NOMO-1 treated with dmso at 0.1 percent for 144 hours (cell line): Measurements from ENCODE around the gene KRT15.
A peak's percentile ranks its signal among the peaks of the same experiment; 100 is the strongest.

Experiments used
- DNase-seq: peaks from one replicate; lab custom pipeline; 2025; ENCODE audit not compliant: unreplicated experiment; lab: John Stamatoyannopoulos, UW

Gene KRT15

DNA sequence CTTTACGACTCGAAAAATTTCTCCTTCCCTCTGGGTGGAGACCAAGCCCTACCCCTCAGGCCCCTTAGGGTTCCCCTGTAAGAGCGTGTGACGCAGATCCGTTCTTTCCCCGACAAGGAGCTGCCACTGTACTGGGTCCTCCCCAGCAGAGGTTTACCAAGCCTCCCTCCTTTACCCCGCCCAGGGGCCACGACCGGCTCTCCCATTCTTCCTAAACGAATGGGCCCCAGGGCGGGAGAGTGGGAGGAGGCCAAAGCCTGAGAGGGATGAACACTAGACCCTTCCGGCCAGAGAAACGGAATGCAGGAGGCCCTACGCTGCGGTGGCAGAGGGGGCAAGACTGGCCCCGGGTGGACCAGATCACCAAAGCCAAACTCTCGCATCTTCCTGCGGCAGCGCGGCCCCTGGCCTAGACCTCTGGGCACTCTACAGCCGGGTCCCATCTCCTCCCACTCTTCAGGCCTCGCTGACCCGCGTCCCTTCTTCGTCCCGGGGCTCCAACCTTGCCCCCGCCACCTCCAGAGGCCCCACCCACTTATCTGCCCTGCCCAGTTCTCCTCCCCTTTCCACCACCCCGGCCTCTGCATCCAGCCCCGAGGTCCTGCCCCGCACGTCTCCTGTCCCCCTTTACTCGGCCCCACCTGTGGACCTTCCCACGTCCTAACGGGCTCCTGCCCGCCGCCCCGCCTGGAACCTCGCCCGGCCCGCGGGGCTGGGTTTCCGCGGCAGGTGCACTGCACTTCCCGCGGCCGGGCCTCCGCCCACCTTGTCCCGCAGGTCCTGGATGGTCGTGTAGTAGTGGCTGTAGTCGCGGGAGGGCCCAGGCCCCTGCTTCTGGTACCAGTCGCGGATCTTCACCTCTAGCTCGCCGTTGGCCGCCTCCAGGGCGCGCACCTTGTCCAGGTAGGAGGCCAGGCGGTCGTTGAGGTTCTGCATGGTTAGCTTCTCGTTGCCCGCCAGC lies 8.7 kb upstream of the KRT15 start:
- no peak for DNase-seq

DNA sequence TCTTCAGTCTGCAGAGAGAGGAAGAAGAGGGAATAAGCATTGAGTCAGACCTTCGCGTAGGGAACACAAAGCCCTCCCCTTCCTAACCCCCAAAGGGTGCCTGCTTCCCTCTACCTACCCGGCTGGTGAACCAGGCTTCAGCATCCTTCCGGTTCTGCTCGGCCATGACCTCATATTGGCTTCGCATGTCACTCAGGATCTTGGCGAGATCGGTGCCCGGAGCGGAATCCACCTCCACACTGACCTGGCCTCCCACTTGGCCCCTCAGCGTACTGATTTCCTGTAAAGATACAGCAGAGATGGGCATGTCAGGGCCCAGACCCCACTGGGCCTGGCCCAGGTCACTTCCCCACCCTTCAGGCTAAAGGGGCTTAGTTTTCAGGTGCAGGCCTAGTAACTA lies 5.6 kb upstream of the KRT15 start:
- no peak for DNase-seq

DNA sequence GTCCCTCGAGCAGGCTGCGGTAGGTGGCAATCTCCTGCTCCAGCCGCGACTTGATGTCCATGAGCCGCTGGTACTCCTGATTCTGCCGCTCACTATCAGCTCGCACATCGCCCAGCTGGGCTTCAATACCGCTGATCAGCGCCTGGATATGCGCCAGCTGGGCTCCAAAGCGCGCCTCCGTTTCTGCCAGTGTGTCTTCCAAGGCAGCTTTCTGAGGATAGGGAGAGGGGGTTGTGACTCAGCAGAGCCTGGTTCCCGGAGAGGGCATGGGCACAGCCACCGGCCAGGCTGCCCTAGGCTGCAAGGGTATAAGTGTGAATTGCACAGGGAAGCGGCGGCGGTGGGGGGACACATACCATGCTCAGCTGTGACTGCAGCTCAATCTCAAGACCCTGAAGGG lies 5.1 kb upstream of the KRT15 start:
- no peak for DNase-seq

DNA sequence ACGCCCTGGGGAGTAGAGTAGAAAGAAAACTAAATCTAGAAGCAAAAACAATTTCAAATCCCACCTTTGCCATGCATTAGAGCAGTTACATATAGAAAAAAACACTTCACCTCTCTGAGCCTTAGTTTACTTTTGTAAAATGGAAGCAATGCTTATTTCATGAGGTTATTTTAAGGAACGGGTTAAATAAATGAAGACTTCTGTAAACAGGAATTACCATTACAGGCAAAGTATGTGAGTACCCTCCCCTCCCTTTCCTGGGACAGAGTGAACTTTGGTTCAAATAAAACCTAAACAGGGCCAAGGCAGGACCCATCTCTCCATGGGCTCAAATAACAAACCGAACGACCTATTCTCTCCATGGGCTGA lies 4.5 kb upstream of the KRT15 start:
- no peak for DNase-seq

DNA sequence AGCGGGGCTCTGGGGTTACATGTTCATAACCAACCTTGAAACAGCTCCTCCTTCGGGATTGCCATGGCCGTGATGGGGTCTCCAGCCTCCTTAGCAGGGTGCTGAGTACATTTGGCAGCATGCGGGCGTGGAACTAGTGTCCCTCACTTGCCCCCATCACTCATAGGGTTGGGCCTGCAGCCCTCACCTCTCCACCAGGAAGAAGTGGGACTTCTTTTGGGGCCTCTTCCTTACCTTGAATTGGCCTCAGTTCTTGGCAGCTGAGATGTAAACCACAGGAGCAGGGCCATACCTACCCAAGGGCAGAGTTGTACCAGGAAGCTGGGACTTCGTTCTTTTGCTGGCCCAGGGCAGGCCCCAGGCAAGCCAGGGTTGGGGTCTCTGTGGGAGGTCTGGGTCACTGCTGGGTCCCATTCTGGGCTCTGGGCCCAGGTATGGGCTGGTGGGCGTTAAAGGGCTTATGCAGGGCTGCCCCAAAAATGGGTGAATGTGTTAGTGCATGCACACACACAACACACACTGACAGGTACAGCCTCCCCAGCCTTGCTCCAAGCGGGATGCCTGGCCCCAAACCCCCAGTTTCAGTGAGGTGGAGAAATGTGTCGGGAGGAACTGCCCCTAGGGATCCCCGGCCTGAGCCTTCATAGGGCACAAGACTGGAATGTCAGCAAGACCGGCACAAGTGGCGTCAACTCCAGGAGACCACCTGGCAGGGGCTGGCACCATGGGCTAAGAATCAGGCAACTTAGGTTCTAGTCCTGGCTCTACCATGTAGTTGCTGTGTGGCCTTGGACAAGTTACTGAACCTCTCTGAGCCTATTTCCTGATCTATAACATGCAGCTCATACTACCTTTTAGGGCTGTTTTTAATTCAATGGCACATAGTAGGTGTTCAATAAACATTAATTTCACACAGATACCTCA lies 3.9 kb upstream of the KRT15 start:
- no peak for DNase-seq

DNA sequence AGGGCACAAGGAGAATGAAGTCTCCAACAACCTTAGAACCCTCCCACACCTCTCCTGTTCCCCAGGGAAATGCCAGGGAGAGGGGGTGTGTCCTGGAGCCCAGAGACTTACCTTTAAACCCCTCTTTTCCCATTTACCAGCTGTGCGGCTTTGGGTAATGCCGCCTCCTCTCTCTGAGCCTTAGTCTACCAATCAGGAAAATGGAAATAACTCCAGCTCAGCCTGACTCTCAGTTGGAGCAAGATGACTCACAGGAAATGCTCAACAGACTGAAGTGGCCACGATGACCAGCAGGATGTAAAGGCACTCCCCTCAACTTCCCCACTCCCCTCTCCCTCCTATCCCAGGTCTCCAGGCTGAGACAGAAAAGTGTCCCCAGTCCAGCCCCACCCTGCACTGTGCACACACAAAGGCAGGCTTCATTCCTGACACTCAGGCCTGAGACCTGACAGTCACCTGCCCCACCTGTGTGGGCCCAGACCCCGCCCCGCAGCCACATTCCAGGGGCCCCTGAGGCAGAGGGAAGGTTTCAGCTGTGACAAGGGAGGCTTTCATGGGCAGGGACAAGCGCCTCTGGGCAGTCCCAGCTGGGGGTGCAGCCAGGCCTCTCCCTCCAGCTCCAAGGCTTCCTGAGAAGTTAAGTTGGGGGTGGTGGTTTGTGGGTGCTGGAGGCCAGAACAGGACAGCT lies 3.0 kb upstream of the KRT15 start:
- DNase-seq: no peak

DNA sequence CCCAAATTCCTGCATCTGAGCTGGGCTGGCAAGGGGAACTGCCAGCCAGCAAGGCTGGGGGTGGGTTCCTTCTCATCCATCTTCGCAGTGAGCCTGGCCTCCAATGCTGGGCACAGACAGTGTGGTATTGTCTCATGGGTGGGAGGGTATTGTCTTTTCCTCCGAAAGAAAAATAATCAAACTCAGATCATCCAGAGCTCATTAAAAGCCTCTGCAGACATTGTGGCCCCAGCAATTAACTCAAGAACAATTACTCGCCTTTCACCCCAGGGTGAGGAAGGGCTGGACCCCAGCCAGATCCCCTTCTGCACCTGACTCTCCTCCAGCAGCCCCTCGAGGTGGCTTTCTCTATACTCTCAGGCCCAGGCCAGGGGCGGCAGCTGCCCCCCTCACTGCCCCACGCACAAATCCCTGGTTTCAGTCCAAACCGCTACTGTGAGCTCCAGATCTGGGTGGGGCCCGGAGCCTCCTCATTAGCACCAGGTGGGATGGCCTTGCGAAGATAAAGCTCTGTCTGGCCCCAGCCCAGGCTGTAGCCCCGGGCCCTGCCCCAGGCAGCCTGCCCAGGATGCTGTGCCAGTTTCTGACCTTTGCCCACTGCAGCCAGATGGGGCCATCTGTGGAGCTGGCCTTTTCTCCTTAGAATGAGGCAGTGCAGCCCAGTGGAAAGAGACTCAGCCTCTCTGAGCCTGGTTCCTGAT lies 2.3 kb upstream of the KRT15 start:
- DNase-seq: no peak

DNA sequence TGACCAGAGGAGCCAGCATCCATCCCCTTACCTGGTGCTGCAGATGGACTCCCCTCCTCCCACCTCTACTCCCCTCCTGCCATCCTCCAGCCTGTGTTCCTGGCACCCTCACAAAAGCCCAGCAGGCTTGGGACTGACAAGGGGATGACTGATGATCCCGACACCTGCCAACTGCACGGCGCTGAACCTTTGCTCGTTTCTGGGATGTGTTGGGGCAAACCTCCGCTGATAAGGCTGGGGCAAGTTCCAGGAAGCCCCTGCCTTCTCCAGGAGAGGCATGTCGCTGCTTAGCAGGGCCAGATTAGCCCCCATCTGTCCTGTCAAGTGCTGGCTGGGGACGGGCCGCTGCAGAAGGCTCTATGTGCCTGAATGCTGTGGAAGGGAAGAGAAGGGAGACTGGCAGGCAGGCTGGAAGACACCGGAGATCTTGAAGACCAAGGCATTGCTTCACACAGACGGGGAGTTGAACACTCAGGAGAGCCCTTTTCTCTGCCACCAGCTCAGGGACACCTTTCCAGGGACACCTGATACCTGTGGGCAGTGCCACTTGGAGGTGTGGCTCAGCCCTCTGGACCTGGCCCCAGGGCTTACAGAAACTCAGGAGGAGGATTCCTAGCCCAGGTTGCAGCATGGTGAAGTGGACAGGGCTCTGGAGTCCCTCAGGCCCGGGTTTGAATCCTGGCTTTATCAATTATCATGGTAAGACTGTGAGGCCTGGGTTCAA lies 973 bp upstream of the KRT15 start:
- no peak for DNase-seq

DNA sequence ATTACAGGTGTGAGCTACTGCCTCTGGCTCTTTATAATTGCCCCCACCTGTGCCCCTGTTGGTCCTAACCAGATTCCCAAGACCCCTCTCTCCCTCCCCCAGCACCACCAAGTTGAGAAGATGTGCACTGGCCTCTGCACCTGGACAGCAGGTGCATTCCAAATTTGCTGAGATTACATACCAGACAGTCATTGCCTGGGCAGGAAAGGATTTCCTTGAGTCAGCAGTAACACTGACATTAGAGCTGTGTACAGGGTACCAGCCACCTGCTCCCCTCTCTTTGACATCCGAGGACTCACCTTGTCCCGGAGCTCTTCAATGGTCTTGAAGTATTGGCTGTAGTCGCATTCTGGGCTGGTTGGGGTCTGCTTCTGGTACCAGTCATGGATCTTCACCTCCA lies 659 bp downstream of the KRT15 start:
- no peak for DNase-seq

DNA sequence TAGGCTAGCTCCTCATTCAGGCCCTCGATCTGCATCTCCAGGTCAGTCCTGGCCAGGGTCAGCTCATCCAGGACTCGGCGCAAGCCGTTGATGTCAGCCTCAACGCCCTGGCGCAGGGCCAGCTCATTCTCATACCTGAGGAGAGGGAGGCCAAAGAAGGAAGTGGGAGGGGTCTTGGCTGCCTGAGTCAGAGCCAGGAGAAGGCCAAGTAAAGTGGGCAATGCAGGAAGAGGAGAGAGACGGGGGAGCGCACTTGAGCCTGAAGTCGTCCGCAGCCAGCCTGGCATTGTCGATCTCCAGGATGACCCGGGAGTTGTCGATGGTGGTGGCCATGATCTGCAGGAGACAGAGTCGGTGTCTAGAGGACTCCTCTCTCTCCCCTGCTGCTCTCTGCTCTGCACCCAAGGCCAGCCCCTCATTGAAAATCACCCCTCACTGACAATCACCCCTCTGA lies 1.8 kb downstream of the KRT15 start:
- no peak for DNase-seq

DNA sequence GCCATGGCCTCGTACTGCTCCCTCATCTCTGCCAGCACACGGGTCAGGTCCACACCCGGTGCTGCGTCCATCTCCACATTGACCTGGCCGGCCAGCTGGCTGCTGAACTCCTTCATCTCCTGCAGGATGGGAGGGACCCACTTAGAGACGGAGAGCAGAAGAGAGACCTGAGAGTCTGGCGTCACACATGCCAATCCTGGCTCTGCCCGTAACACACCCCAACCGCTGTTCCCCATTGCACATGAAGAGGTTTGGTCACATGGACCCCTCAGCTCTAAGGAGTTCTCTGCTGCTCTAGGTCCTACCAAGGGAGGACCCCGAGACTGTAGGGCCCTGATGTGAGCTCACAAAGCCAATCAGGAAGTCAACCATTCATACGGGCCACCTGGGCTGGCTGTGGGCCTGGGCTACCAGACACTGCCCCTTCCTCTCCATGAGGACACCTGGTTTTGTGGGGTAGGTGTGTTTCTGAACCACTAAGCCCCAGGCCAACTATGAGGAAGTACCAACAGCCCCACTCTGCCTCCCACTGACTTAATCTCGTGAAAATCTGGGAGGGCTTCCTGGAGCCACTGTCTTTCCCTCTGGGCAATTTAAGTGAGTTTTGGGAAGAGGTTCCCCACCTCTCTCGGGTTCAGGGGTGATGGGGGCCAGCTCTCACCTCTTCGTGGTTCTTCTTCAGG lies 2.4 kb downstream of the KRT15 start:
- no peak for DNase-seq

DNA sequence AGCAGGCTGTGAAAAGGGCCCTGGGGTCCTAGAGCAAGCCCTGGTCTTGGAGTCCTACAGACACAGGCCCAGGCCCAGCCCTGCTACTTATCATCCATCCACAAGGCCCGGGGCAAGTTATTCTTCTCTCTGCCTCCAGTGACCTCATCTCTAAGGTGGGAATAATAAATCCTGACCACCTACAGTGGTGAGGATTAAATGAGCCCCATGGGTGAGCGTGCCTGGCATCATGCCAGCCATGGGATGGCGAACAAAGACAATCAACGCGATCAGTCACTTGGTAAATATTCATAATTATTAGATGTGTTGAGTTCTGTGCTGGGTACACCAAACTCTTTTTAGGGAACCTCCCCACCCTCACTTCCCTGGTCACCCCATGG lies 5.5 kb downstream of the KRT15 start:
- DNase-seq: no peak

DNA sequence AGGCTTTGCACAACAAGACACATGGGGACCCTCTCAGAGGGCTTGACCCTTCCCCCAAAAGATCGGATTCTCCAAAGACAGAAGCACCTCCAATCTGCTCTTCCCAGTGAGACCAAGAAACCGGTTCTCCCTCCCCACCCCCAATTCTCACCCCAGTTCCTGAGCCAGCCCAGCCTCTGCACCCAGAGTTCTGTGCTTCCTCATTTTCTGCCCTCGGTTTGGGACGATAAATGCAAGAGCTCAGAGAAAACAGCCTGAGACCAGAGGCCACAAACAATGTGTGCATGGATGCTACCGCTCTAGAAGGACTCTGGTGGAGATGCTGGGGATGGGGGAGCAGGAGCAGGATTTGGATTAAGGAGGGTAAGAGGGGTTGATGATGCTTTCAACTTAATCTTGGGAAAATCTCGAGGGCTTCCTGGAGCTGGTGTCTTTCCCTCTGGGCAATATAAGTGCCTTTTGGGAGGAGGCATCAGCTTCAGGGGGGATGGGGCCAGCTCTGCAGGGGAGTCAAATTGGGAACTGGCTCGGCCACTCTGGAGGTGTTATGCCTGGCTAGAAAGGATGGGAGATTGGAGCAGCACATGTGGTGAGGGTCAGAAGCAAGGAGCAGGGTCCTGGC lies 6.0 kb downstream of the KRT15 start:
- DNase-seq: peak; percentile 9

DNA sequence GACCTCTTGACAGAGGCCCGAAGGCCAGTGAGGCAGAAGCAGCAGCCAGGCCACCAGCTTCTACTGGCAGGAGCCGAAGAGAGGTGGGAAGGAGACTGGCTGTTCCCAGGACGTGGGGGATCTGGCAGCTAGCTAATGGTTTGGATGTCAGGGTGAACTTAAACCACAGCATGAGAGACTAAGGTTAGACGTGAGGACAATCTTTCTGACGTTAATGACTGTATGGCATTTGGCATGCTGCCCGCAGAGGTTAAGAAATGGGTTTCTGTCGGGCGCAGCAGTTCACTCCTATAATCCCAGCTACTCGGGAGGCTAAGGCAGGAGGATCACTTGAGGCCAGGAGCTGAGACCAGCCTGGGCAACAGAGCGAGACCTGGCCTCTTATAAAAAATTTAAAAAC lies 7.0 kb downstream of the KRT15 start:
- no peak for DNase-seq

DNA sequence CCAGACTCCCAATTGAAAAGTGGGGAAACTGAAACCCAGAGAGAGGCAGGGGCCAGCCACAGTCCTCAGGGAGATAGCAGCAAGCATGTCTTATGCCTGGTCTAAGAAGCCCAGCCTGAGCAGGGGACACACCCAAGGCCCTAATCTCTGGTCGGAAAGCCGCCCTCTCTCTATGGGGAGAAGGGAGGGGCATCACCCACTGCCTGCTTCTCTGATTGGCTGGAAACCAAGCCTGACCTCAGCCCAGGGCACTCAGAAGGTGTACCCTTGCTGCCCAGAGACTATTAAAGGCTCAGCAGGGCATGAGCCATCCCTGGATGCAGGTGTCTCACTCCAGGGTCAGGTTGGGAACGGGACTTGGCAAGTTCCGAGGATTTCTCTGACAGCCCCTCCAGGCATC lies 7.6 kb downstream of the KRT15 start:
- DNase-seq: no peak

DNA sequence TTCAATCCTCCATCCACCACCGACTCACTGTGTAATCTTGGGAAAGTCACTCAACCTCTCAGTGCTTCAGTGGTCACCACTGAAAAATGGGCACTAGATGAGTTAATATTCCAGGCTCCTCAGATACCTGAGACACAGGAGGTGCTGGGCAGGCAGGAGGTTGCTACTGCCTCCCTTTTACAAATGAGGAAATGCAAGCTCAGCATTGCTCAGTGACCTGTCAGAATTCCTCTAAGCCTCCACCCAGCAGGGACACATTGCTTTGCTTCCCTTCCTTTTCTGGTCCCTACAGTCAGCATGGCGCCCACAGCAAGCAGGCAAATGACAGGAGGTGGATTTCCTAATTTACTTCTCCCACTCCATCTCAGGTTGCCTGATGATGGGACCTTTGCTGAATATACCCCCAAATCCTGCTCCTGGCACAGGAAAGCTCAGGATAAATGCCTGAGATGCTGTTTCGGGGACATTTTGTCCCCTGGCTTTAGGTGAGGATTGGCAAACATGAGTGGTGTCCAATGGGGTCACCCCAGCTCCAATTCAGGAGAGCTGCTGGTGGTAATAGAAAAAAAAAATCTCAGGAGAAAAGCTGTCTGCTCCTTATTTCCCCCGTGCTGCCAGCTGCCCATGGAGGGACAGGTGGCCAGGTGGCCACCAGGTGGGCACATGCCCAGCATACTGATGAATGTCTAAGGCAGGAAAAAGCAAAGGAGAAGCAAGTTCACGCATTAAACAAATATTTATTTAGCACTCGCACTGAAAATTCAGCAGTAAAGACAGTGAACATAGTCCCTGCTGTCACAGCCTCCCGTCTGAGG lies 8.2 kb downstream of the KRT15 start:
- DNase-seq: no peak

DNA sequence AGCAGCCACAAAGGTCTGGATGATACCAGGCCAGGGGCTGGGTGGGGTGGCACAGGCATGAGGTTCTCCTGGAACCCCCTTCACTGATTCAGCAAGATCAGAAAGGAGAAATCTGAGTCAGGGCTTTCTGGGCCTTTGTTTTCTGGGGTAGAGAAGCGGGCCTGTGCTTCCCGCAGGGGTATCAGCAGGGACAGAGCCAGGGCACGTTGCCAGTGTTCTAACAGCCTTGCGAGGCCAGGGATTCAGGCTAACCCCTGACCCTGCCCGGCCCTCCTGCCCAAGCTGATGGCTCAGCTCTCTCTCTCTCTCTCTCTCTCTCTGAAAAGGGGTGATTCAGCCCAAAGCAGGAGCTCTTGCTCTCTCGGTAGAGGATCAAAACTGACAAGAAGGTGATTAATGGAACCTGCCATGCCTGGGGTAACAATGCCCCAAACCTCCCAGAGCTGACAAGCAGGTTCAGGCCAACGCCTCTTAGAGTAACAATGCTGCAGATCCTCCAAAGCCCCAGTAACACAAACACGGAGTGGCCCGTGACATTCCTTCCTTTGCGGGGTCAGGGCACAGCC lies 11.3 kb downstream of the KRT15 start:
- no peak for DNase-seq
